ENCODE results near the gene TMIGD3. TPM values are rescaled to one million over a fixed set of nuclear protein-coding genes. Genes with fewer than 3 reads are reported as not detected.
A peak's percentile ranks its signal among the peaks of the same experiment; 100 is the strongest.

The TMIGD3 gene
- polyA plus RNA-seq, 10 donors: 0.32 to 1.1 (median 0.69) TPM

DNA sequence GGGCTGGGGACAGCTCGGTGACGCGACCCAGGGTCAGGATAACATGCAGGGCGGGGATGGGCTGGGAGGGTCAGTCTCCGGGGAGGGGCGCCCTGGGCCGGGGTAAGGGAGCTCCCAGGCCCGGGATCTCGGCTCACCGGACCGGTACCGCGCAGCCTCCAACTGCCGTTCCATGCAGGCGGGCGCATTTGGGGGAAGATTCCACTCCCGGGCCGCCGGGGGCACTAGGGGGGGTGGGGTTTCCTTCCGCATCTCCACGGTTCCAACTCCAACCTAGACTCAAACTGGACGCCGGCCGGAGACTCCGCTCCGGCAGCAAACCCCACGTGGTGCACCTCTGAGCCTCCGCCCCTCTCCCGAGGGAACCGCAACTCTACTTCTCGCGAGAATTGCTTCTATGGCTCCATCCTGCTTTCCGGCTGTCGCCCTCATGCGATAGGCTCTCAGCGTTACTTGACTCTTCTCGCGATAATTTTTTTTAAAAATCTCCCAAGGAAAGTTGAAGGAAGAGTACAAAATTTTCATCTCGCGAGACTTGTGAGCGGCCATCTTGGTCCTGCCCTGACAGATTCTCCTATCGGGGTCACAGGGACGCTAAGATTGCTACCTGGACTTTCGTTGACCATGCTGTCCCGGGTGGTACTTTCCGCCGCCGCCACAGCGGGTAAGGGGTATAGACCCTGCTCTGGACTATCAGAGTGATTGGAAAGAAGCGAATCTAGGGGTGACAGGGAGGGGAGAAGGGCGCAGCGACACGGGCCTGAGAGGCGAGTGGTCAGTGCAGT is 54.3 kb downstream of the TMIGD3 start, which contains the start of the genes ATP5PB and WDR77:
Gene ATP5PB (plus strand): TSS at position 547 of the 785 bp plus-strand sequence. CDS start 78 bp downstream, at position 625.
Gene WDR77 (minus strand): TSS at position 339 of the 785 bp plus-strand sequence. CDS start 87 bp downstream, at position 252.
- peak; percentile 98 to 99 (median 99) for DNase-seq

DNA sequence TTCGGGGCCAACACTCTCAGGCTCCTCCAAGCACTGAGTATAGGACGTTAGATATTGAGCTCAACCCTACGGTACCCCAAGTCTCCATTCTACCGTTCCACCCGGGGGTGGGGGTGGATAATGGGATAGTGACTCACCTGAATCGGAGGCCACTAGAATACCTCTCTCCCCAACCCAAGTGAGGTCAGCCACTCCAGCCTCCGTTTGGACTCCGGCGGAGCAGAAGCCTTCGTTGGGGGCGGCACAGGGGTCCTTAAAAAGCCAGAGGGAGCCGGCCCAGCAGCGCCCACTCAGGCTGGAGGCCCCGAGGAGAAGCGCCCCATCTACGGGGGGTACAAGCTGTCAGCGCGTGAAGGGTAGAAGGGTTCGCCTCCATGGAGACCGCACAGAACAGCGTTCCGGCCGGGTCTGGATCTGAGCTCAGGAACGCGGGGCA is 54.9 kb downstream of the TMIGD3 start:
- no peak for DNase-seq

- DNase-seq: no peak
These were observed 56.2 kb downstream of the TMIGD3 start for GRCh38 chr1:111446967-111447892.

DNA sequence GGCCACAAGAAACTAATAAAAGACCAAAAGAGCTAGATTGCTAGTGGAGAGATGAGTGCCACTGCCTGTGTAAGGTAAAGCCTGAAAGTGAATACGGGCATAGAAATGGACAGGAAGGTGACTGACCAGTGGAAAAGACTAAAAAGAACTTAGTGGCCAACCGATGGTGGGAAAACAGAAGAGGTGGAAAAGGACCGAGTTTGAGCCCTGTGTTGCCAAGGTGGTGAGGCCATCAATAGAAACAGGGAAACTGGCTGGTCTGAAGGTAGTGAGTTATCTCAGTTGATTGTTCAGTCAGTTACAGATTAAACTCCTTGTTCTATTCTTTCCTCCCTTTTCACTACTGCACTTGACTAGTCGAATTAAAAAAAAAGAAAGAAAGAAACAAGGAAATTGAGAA is 56.9 kb downstream of the TMIGD3 start:
- DNase-seq: no peak

- no peak for DNase-seq
These were observed 59.4 kb downstream of the TMIGD3 start for GRCh38 chr1:111444031-111444430.

GRCh38 chr1:111442457-111442856 is 61.0 kb downstream of the TMIGD3 start:
- DNase-seq: no peak

- DNase-seq: no peak
These were observed 61.8 kb downstream of the TMIGD3 start for GRCh38 chr1:111441573-111442192.

DNA sequence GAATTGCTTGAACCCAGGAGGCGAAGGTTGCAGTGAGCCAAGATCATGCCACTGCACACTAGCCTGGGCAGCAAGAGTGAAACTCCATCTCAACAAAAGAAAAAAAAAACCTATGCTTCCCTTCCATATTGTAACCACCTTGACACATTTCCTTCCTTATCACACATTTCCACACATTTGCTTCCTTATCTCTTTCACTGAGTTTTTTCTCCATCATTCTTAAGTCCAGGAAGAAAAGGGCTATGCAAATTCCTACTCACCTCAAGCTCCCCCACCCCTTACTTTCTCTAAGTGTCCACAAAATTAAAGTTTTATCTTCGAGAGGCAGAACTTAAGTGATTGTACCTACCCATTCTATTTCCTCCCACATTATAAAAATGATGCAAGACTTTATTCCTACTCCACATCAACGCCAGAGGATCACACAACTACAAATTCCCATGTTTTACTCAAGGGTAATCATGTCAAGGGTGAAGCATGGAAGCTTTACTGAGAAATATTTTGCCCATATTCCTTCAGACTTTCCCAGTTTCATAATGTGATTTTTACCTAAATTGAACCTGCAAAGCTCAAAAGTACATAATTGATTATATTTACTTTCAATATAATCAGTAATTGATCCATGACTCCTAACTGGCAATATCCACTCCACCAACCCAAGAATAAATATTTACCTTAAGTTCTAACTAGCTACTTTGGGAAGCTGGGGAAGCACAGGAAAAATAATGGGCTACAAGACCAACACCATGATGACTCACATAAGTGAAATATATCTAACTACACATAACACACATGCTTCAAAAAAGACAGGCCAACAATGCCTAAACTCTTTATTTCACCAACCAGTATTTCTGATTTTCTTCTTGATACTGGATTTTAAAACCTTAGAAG is 63.7 kb downstream of the TMIGD3 start:
- DNase-seq: no peak

DNA sequence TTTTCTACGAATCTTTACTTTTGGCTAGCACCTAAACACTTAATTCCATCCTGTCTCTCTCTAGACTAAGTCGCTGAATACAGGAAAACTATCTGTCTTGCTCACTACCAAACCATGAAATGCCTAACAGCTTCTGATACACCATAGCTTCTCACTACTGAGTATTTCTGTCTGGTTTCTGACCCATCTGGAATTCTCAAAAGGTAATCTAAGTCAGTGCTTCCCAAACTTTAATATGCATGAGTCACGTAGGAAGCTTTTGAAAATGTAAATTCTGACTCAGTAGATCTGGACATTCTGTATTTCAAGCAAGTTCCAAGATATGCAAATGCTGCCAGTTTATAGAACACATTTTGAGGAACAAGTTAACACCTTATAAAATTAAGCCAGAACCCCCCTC is 66.7 kb downstream of the TMIGD3 start:
- no peak for DNase-seq

Other genes starting within 250 kb of the TMIGD3 start
- gene CHIA, start 212.8 kb downstream of the TMIGD3 start, polyA plus RNA-seq (ENCODE audit: insufficient read length in 10 of 10): not detected
- gene OVGP1, start 75.9 kb downstream of the TMIGD3 start, polyA plus RNA-seq (ENCODE audit: insufficient read length in 10 of 10): 1 to 10 TPM in 5 of 10 donors, under 1 TPM in 5; 0.48 to 3.4 (median 1.0) TPM
- 10 to 100 TPM; 34.1 to 43.6 (median 38.4) TPM for gene WDR77, start 54.4 kb downstream of the TMIGD3 start, polyA plus RNA-seq (ENCODE audit: insufficient read length in 10 of 10)
- 100 to 1,000 TPM; 259 to 303 (median 289) TPM for gene ATP5PB, start 54.2 kb downstream of the TMIGD3 start, polyA plus RNA-seq (ENCODE audit: insufficient read length in 10 of 10)
- 1 to 10 TPM; 2.1 to 6.3 (median 4.3) TPM for gene C1orf162, start 29.6 kb downstream of the TMIGD3 start, polyA plus RNA-seq (ENCODE audit: insufficient read length in 10 of 10)
- gene ADORA3, start within 50 bp of the TMIGD3 start, polyA plus RNA-seq (ENCODE audit: insufficient read length in 10 of 10): 1 to 10 TPM in 1 of 10 donors, under 1 TPM in 9; 0.36 to 1.0 (median 0.74) TPM
- gene RAP1A, start 116.2 kb upstream of the TMIGD3 start, polyA plus RNA-seq (ENCODE audit: insufficient read length in 10 of 10): 10 to 100 TPM; 54.6 to 65.0 (median 60.4) TPM
- 10 to 100 TPM; 23.4 to 54.9 (median 39.6) TPM for gene INKA2, start 235.8 kb upstream of the TMIGD3 start, polyA plus RNA-seq (ENCODE audit: insufficient read length in 10 of 10)